ENCODE results near the gene GPS2.

GRCh38 chr17:7304179-7304578, 11.0 kb downstream of the GPS2 start:
- TF ChIP-seq CTCF (IDR thresholded peaks at IDR 0.05; ENCODE audit: low read depth, low read length, poor library complexity, severe bottlenecking) (no peak), EZH2phosphoT487 (IDR thresholded peaks at IDR 0.05; ENCODE audit: borderline replicate concordance, low read length) (no peak)
